OCI-M2 (cell line): Measurements from ENCODE around the gene PLXDC1.
"Not testable (repeated sequence)": the region's sequence is repeated elsewhere in the genome, so short reads cannot be mapped to it uniquely, and the experiment has no call there.

Experiments used
- DNase-seq: peaks from one replicate; lab custom pipeline; 2025; ENCODE audit not compliant: unreplicated experiment; lab: John Stamatoyannopoulos, UW

PLXDC1 gene

GRCh38 chr17:39129544-39129943, 21.9 kb downstream of the PLXDC1 start:
- DNase-seq, result not testable (repeated sequence)

- no peak for DNase-seq
These were observed 25.0 kb downstream of the PLXDC1 start for GRCh38 chr17:39126436-39126835.

- no peak for DNase-seq
These were observed 26.1 kb downstream of the PLXDC1 start for GRCh38 chr17:39125143-39125875.

GRCh38 chr17:39123627-39124026, 27.8 kb downstream of the PLXDC1 start:
- no peak for DNase-seq

- no peak for DNase-seq
These were observed 28.4 kb downstream of the PLXDC1 start for GRCh38 chr17:39122991-39123390.

- DNase-seq, result not testable (repeated sequence)
These were observed 29.5 kb downstream of the PLXDC1 start for GRCh38 chr17:39121919-39122318.

GRCh38 chr17:39118674-39119419, 32.6 kb downstream of the PLXDC1 start:
- DNase-seq, result no peak

GRCh38 chr17:39116224-39116623, 35.2 kb downstream of the PLXDC1 start:
- no peak for DNase-seq

GRCh38 chr17:39115135-39115534, 36.3 kb downstream of the PLXDC1 start:
- DNase-seq, result no peak

GRCh38 chr17:39114723-39115122, 36.7 kb downstream of the PLXDC1 start:
- DNase-seq, result no peak

- no peak for DNase-seq
These were observed 37.6 kb downstream of the PLXDC1 start for GRCh38 chr17:39113871-39114270.

GRCh38 chr17:39110435-39111136, 40.9 kb downstream of the PLXDC1 start:
- no peak for DNase-seq

- DNase-seq, result no peak
These were observed 42.7 kb downstream of the PLXDC1 start for GRCh38 chr17:39108461-39109375.

GRCh38 chr17:39107973-39108372, 43.5 kb downstream of the PLXDC1 start:
- DNase-seq, result no peak

- DNase-seq, result no peak
These were observed 44.3 kb downstream of the PLXDC1 start for GRCh38 chr17:39107155-39107554.

GRCh38 chr17:39105705-39106104, 45.7 kb downstream of the PLXDC1 start:
- DNase-seq, result no peak

GRCh38 chr17:39104657-39105056, 46.8 kb downstream of the PLXDC1 start:
- DNase-seq, result no peak

- DNase-seq, result no peak
These were observed 47.4 kb downstream of the PLXDC1 start for GRCh38 chr17:39104046-39104445.

- no peak for DNase-seq
These were observed 50.3 kb downstream of the PLXDC1 start for GRCh38 chr17:39101091-39101490.

GRCh38 chr17:39100530-39100929, 50.9 kb downstream of the PLXDC1 start:
- no peak for DNase-seq
